Colonic mucosa (tissue), 4 donors: ENCODE results near the gene BORCS5. TPM values are rescaled to one million over a fixed set of nuclear protein-coding genes. Genes with fewer than 3 reads are reported as not detected.
A peak's percentile ranks its signal among the peaks of the same experiment; 100 is the strongest.

Experiments
- DNase-seq: peaks from one replicate; pipeline ENCODE4 v3.0.0-alpha.2; 2020
- H3K27ac ChIP-seq: fragments of 200-600 bp; one replicate; pipeline ENCODE4 v1.8.0; 2021
- H3K27me3 ChIP-seq: fragments of 200-600 bp; one replicate; pipeline ENCODE4 v1.8.0; 2021
- H3K36me3 ChIP-seq: fragments of 200-600 bp; one replicate; pipeline ENCODE4 v1.8.0; 2021
- H3K4me1 ChIP-seq: fragments of 200-600 bp; one replicate; pipeline ENCODE4 v1.8.0; 2021; ENCODE audit warnings: mild to moderate bottlenecking
- H3K4me3 ChIP-seq: fragments of 200-600 bp; one replicate; pipeline ENCODE4 v1.8.0; 2021
- H3K9ac ChIP-seq, 2 donors: one replicate each; pipeline ENCODE4 v1.7.0; 2013; ENCODE audit warnings: control low read depth in 2 of 2, low read depth in 2 of 2, low read length in 2 of 2
- H3K9me3 ChIP-seq: fragments of 200-600 bp; one replicate; pipeline ENCODE4 v1.8.0; 2021
- intact Hi-C: fragments of 100-400 bp; cut with DNase I; formaldehyde crosslinking; loops from one replicate; pipeline ENCODE4 v1.14.1; 2022
- total RNA-seq, 2 donors: library from RNA; stranded (reverse); fragmentation: NEBNext Ultra II Directional in 1 of 2; extraction: Animal tissue kit (Norgen Biotek cat#: 25700) in 1 of 2; gene quantifications; one replicate each; pipeline ENCODE4 v1.2.1, GENCODE V29; 2021
- TF ChIP-seq, protein P1 (sequence below): fragments of 200-600 bp; IDR thresholded peaks from one replicate; pipeline ENCODE4 v1.8.0; 2022; ENCODE audit warnings: antibody characterized with exemption, mild to moderate bottlenecking
- donor health status: healthy.
- donor health status: DM: no; HTN: no; CAD: no.
- donor health status: DM: no; HTN: no; CAD: no.

The BORCS5 gene
- total RNA-seq, 2 donors from 2014 or later, result 10.7 to 12.4 TPM

DNA sequence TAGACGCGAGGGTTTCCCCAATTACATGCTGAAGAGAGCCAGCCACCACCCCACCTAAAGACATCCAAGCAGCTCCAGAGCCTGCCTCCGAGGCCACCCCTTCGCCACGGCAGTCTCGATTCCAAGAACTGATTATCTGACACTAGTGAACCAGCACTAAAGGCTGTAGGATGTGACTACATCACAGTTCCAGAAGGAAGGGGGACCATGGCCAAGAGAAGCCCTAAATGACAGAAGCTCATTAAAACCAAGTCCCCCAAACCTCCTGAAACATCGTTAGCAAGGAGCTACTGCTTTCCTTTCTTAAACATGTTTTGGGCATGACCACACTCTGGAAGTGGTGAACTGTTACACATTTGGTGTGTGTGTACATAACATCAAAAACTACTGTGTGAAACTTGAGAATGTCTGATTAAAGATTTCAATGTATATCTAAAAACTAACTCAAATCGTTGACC lies 117.6 kb downstream of the BORCS5 start:
- Histone ChIP-seq H3K9ac (no peak overlapping the region), H3K27ac (no peak overlapping the region), H3K4me1 (no peaks in the 10 kb centered on the region), H3K36me3 (peaks cover 6% of the 10 kb centered on the region), H3K9me3 (no peaks in the 10 kb centered on the region), H3K4me3 (no peak overlapping the region), H3K27me3 (no peaks in the 10 kb centered on the region)
- intact Hi-C loops, result no loop called here
- no peak for DNase-seq
- TF ChIP-seq, protein P1, sequence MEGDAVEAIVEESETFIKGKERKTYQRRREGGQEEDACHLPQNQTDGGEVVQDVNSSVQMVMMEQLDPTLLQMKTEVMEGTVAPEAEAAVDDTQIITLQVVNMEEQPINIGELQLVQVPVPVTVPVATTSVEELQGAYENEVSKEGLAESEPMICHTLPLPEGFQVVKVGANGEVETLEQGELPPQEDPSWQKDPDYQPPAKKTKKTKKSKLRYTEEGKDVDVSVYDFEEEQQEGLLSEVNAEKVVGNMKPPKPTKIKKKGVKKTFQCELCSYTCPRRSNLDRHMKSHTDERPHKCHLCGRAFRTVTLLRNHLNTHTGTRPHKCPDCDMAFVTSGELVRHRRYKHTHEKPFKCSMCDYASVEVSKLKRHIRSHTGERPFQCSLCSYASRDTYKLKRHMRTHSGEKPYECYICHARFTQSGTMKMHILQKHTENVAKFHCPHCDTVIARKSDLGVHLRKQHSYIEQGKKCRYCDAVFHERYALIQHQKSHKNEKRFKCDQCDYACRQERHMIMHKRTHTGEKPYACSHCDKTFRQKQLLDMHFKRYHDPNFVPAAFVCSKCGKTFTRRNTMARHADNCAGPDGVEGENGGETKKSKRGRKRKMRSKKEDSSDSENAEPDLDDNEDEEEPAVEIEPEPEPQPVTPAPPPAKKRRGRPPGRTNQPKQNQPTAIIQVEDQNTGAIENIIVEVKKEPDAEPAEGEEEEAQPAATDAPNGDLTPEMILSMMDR, result no peak

DNA sequence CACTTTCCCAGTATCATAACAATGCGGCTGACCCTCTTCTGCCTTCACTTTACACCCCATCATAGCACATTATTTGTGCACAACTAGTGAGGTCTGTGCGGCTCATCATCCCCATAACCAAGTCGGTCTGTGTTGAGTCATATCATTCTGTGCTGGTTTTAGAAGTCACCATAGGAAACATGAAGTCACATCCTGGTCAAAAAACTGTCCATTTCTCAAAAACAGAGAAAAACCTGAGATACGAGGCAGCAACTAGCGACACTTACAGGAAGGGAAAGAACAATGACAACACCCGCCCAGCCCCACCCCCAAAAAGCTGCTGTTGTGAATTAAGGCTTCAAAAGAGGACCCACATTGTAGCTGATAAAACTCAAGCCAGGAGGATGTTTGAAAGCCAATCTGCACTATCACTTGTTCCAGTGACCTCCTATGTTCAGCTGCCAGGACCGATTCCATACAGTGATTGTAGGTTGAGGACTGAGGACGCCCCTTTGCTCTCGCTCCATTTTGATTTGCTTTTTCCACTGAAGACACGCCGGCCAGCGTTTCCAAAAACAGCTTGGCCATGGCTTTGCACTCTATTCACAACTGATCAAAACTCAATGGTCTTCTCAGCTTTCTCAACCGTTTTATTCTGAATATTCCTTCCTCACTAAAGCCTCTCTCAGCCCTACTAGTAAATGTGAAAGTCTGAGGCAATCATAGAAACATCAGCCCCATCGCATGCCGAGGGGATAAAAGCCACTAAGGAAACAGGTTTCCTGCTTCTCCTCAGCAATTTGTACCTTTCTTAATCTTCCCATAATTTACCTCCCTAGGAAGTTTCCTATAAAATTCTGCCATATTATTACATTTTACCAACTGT lies 118.3 kb downstream of the BORCS5 start:
- peaks cover 6% of the 10 kb centered on the region for H3K36me3 ChIP-seq
- no peaks in the 10 kb centered on the region for H3K9me3 ChIP-seq
- intact Hi-C loops, result no loop called here
- no peaks in the 10 kb centered on the region for H3K27me3 ChIP-seq
- H3K9ac ChIP-seq, result peak overlapping the region in 1 of 2 donors; percentile 28
- no peak for DNase-seq
- no peak overlapping the region for H3K4me3 ChIP-seq
- no peak overlapping the region for H3K27ac ChIP-seq
- H3K4me1 ChIP-seq, result no peaks in the 10 kb centered on the region
- TF ChIP-seq, protein P1, result no peak

DNA sequence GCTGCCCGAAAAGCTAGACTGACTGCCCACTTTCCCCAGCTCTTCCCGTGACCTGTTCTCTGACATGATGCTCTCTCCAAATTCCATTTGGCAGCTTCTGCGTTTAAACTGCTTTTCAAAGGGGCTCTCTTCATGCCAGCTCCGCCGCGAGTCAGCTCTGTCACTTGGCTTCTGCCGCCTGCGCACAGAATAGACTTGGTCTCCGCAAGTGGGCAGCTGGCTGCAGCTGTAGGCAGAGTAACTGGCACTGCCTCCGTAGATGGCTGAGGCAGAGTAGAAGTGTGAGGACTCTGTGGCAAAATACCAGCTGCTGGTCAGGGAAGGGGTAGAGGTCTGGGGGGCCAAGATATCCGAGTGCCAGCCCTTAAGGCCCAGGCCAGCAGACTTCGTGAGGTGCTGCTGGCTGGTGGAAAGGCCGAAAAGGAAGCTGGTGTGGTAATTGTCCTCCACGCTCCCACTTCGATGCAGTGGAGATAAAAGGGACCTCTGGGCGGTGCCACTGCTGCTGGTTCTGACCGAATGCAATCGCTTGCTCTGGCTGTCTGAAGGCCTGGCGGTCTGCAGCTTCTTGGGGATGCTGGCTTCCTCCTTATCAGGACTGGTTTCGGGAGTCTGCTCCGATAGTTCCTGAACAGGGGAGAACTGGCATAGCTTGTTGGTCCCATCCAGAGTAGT lies 120.1 kb downstream of the BORCS5 start:
- H3K36me3 ChIP-seq, result peaks cover 6% of the 10 kb centered on the region
- no peaks in the 10 kb centered on the region for H3K9me3 ChIP-seq
- H3K27me3 ChIP-seq, result no peaks in the 10 kb centered on the region
- H3K4me1 ChIP-seq, result no peaks in the 10 kb centered on the region
- H3K27ac ChIP-seq, result no peak overlapping the region
- no peak for DNase-seq
- TF ChIP-seq, protein P1, result no peak
- H3K9ac ChIP-seq, result no peak overlapping the region
- intact Hi-C loops, result no loop called here
- H3K4me3 ChIP-seq, result no peak overlapping the region

DNA sequence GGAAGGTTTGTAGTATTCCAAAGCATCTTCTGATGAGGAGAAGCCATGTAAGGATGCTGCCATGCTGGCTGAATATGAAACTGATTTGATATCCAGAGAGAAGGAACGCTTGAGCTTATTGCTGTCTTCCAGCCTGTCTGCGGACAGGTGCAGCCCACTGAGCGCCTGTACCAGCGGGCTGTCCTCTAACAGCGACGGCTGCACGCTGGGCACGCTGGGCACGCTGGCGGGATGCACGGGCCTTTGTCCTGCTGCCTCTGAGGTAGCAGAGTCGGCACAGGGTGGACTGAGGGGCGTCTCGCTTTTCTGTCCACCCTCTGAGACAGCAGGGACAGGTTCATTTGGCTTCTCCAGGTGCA lies 120.6 kb downstream of the BORCS5 start:
- H3K36me3 ChIP-seq, result peaks cover 6% of the 10 kb centered on the region
- intact Hi-C loops, result no loop called here
- no peak overlapping the region for H3K4me3 ChIP-seq
- no peaks in the 10 kb centered on the region for H3K9me3 ChIP-seq
- no peak overlapping the region for H3K9ac ChIP-seq
- DNase-seq, result no peak
- H3K27ac ChIP-seq, result no peak overlapping the region
- H3K27me3 ChIP-seq, result no peaks in the 10 kb centered on the region
- TF ChIP-seq, protein P1, result no peak
- H3K4me1 ChIP-seq, result no peaks in the 10 kb centered on the region

DNA sequence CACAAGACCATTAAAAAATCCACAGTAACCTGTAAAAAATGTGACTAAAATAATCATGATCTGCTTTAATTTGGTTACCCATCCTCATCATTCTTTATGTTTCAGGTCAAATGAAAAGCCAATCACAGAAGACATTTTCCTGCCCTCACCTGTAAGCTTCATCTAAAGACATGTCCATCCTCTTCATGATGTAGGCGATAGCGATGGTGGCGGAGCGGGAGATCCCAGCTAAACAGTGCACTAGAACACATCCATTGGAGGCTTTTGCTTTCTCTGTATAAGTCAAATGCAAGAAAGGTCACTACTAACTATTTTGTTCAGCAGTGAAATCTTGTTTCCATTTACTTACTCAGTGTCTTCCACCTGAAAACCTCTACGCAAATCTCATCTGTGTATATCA lies 123.2 kb downstream of the BORCS5 start:
- H3K4me1 ChIP-seq, result no peaks in the 10 kb centered on the region
- no peaks in the 10 kb centered on the region for H3K9me3 ChIP-seq
- H3K36me3 ChIP-seq, result peaks cover 6% of the 10 kb centered on the region
- no peak for DNase-seq
- no peak overlapping the region for H3K4me3 ChIP-seq
- H3K27me3 ChIP-seq, result no peaks in the 10 kb centered on the region
- intact Hi-C loops, result no loop called here
- no peak overlapping the region for H3K9ac ChIP-seq
- TF ChIP-seq, protein P1, result no peak
- H3K27ac ChIP-seq, result no peak overlapping the region
